Activated B cell treated with CpG ODN at 0.5 μM for 24 hours (primary cell): ENCODE measurements around the gene MYOF. TPM values are rescaled to one million over a fixed set of nuclear protein-coding genes. Genes with fewer than 3 reads are reported as not detected.

Experiments used
- ATAC-seq: fragments of 200-7000 bp; cut with Tn5 transposase; one replicate; pipeline ENCODE4 v1.10.0; 2021; ENCODE audit warnings: low read depth, mild to moderate bottlenecking, moderate library complexity
- CTCF ChIA-PET: fragments of 350-600 bp; sonication (Branson Sonifier 250); formaldehyde crosslinking; loops from one replicate; lab custom pipeline; 2021; ENCODE audit warnings: antibody characterized with exemption; lab: Charles Lee
- POLR2A ChIA-PET: fragments of 350-600 bp; sonication (Branson Sonifier 250); formaldehyde crosslinking; loops from one replicate; lab custom pipeline; 2021; ENCODE audit warnings: antibody characterized with exemption; lab: Charles Lee
- DNase-seq: peaks from one replicate; pipeline ENCODE4 v3.0.0; 2022
- H3K27ac Mint-ChIP-seq: one replicate; pipeline ENCODE4 v1.8.0; 2020; ENCODE audit warnings: mixed read lengths
- H3K27me3 Mint-ChIP-seq: one replicate; pipeline ENCODE4 v1.8.0; 2021; ENCODE audit warnings: mixed read lengths
- H3K36me3 Mint-ChIP-seq: one replicate; pipeline ENCODE4 v1.8.0; 2021; ENCODE audit warnings: low read depth, mixed read lengths
- H3K4me1 Mint-ChIP-seq: one replicate; pipeline ENCODE4 v1.8.0; 2021; ENCODE audit warnings: mixed read lengths
- H3K4me3 Mint-ChIP-seq: one replicate; pipeline ENCODE4 v1.8.0; 2020; ENCODE audit warnings: mild to moderate bottlenecking, mixed read lengths
- H3K9me3 Mint-ChIP-seq: one replicate; pipeline ENCODE4 v1.8.0; 2020; ENCODE audit warnings: mixed read lengths
- intact Hi-C: fragments of 100-400 bp; cut with micrococcal nuclease; formaldehyde crosslinking; loops from one replicate; pipeline ENCODE4 v1.15.1; 2024
- total RNA-seq: library from RNA; stranded (reverse); gene quantifications from 2 replicates; pipeline ENCODE4 v1.2.3, GENCODE V29; 2022
- TF ChIP-seq, protein P1 (sequence below): fragments of 200-600 bp; IDR thresholded peaks from one replicate; pipeline ENCODE4 v1.8.0; 2022; ENCODE audit warnings: antibody characterized with exemption, mild to moderate bottlenecking

Gene MYOF
- total RNA-seq, 1 donor from 2014 or later = 0.09 TPM

DNA sequence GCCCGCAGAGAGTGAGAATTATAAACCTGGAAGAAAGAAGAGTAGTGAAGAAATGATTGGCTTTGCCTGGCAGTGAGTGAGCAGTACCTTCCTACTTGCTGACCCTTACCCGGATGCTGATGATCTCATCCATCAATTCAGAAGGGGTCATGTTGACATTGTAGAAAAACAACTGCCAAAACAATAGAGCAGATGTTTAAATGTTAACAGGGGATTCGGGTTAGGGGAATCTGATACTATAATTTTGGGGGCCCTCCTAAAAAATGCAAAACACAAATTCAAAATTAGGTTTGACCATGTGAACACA is 78.1 kb downstream of the MYOF start:
- ATAC-seq (no peak), DNase-seq (no peak)
- intact Hi-C loops = no loop called here
- POLR2A ChIA-PET = interaction anchor here (0.6 kb wide), 1 partner anchor 24 kb away, joined by 4 read pairs; no protein-coding TSS in a partner anchor
- CTCF ChIA-PET = no interaction called here
- peaks cover 2% of the 10 kb centered on the region for H3K27me3 Mint-ChIP-seq
- H3K9me3 Mint-ChIP-seq = no peaks in the 10 kb centered on the region
- H3K4me1 Mint-ChIP-seq = no peaks in the 10 kb centered on the region
- H3K36me3 Mint-ChIP-seq = no peaks in the 10 kb centered on the region
- TF ChIP-seq, protein P1, sequence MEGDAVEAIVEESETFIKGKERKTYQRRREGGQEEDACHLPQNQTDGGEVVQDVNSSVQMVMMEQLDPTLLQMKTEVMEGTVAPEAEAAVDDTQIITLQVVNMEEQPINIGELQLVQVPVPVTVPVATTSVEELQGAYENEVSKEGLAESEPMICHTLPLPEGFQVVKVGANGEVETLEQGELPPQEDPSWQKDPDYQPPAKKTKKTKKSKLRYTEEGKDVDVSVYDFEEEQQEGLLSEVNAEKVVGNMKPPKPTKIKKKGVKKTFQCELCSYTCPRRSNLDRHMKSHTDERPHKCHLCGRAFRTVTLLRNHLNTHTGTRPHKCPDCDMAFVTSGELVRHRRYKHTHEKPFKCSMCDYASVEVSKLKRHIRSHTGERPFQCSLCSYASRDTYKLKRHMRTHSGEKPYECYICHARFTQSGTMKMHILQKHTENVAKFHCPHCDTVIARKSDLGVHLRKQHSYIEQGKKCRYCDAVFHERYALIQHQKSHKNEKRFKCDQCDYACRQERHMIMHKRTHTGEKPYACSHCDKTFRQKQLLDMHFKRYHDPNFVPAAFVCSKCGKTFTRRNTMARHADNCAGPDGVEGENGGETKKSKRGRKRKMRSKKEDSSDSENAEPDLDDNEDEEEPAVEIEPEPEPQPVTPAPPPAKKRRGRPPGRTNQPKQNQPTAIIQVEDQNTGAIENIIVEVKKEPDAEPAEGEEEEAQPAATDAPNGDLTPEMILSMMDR = no peak
- no peak overlapping the region for H3K27ac Mint-ChIP-seq
- no peak overlapping the region for H3K4me3 Mint-ChIP-seq

DNA sequence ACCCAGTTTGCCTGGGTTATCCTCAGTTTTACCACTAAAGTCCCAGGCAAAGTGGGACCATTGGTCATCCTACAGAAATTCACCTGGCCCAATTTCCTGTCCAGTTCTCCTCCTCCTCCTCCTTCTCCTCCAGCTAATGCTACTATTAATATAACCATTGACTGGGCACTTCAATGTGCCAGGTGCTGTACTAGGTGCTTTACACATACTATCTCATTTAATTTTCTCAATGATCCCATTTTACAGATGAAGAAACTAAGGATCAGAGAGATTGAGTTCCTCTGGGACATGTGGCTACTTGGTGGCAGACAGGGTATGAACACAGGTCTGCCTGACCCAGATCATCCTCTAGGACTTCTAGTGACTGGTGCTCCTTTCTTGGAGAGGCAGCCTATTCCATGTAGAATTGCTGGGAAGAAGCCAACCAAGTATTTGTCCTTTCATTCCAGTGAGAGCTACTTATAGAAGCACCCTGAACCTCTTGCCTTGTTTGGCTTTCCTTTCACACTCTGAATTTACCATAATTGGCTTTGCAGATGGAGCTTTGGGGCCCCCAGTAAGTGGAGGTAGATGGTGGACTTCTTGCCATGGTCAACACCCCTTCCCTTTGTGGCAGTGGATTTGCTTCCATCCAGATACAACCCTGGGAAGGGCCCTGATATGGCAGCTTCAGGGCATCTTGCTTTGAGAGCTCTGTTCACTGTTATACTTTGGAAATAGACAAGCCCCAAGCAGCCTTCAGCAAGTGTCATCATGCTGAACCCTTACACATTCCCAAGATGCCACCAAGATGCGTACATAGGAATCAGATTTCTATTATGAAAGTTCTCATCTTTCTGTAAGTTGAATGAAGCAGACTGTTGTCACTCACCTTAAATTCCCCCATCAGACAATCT is 78.7 kb downstream of the MYOF start:
- H3K36me3 Mint-ChIP-seq = no peaks in the 10 kb centered on the region
- ATAC-seq (no peak), DNase-seq (no peak)
- ChIA-PET POLR2A (no interaction called here), CTCF (no interaction called here)
- no peaks in the 10 kb centered on the region for H3K9me3 Mint-ChIP-seq
- H3K27me3 Mint-ChIP-seq = peaks cover 2% of the 10 kb centered on the region
- no peaks in the 10 kb centered on the region for H3K4me1 Mint-ChIP-seq
- H3K4me3 Mint-ChIP-seq = no peak overlapping the region
- TF ChIP-seq, protein P1 = no peak
- no peak overlapping the region for H3K27ac Mint-ChIP-seq
- intact Hi-C loops = no loop called here

DNA sequence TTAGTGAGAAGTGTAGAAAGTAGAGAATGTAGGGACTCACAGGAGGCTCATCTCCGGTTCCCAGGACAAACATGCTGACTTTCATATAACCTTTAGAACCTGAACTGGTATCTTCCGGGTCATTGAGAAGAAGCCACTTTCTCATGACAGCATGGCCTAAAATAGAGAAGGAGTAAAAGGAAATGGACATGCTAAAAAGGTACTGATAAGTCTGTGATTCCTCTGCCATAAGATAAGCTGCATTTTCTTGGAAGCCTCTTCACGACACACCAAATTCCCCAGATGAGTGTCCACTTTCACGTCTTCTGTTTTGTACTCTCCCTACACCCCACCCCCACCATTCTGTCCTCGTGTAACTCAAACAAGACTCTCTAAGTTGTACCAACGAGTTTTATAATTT is 79.9 kb downstream of the MYOF start:
- CTCF ChIA-PET = interaction anchor here (2.4 kb wide), 1 partner anchor 25 kb away, joined by 7 read pairs; no protein-coding TSS in a partner anchor
- no peak overlapping the region for H3K27ac Mint-ChIP-seq
- no peaks in the 10 kb centered on the region for H3K4me1 Mint-ChIP-seq
- POLR2A ChIA-PET = no interaction called here
- ATAC-seq (no peak), DNase-seq (no peak)
- peaks cover 2% of the 10 kb centered on the region for H3K27me3 Mint-ChIP-seq
- TF ChIP-seq, protein P1 = no peak
- no peaks in the 10 kb centered on the region for H3K36me3 Mint-ChIP-seq
- intact Hi-C loops = no loop called here
- no peak overlapping the region for H3K4me3 Mint-ChIP-seq
- H3K9me3 Mint-ChIP-seq = no peaks in the 10 kb centered on the region

DNA sequence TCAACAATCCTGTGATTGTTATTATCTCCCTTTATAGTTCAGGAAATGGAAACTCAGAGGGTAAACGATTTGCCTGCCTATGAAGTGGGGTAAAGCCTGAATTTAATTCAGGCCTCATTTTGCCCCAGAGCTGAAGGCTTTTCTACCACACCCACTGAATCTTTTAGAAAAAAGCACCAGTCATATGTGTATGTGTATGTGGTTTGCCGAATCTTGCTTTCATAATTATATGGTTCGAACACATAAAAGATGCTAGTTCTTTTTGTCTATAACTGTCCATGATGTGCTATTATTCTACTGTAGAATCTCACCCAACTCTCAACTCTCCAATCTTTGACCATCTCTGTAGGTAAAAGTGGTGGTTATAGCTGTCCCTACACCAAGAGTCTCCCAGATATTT is 83.6 kb downstream of the MYOF start:
- CTCF ChIA-PET = no interaction called here
- TF ChIP-seq, protein P1 = no peak
- H3K9me3 Mint-ChIP-seq = no peaks in the 10 kb centered on the region
- POLR2A ChIA-PET = no interaction called here
- no peaks in the 10 kb centered on the region for H3K36me3 Mint-ChIP-seq
- H3K27me3 Mint-ChIP-seq = peaks cover 2% of the 10 kb centered on the region
- no peaks in the 10 kb centered on the region for H3K4me1 Mint-ChIP-seq
- no peak overlapping the region for H3K4me3 Mint-ChIP-seq
- intact Hi-C loops = no loop called here
- H3K27ac Mint-ChIP-seq = no peak overlapping the region
- DNase-seq (no peak), ATAC-seq (no peak)

DNA sequence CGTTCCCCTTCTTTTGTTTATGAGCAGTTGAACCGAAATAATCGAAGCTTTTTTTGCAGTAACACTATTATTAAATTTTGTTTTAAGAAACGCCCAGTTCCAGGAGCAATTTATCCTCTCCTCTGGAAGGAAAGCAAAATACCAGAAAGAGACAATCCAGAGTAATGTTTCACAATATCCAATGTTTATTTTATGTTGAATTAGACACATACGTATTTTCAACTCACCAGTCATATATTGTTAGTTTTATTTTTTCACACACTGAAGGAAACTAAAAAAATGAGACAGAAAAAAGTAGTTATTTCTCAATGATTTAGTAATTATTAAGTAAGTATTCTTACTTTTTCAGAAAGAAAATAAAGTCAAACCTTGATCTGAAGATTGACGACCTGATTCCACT is 85.1 kb downstream of the MYOF start:
- CTCF ChIA-PET = no interaction called here
- no peak overlapping the region for H3K27ac Mint-ChIP-seq
- intact Hi-C loops = no loop called here
- H3K36me3 Mint-ChIP-seq = no peaks in the 10 kb centered on the region
- no peak overlapping the region for H3K4me3 Mint-ChIP-seq
- POLR2A ChIA-PET = no interaction called here
- ATAC-seq = no peak
- no peaks in the 10 kb centered on the region for H3K4me1 Mint-ChIP-seq
- no peaks in the 10 kb centered on the region for H3K27me3 Mint-ChIP-seq
- no peaks in the 10 kb centered on the region for H3K9me3 Mint-ChIP-seq
- TF ChIP-seq, protein P1 = no peak
- no peak for DNase-seq
